GM18498 (cell line): Measurements from ENCODE around the gene MYO5A.
"Not testable (repeated sequence)": the region's sequence is repeated elsewhere in the genome, so short reads cannot be mapped to it uniquely, and the experiment has no call there.

ENCODE experiments used
- ATAC-seq: cut with Tn5 transposase; IDR thresholded peaks from one replicate; pipeline ENCODE4 v1.9.1; 2021; ENCODE audit warnings: mild to moderate bottlenecking, moderate library complexity; ENCODE audit not compliant: unreplicated experiment

MYO5A gene

DNA sequence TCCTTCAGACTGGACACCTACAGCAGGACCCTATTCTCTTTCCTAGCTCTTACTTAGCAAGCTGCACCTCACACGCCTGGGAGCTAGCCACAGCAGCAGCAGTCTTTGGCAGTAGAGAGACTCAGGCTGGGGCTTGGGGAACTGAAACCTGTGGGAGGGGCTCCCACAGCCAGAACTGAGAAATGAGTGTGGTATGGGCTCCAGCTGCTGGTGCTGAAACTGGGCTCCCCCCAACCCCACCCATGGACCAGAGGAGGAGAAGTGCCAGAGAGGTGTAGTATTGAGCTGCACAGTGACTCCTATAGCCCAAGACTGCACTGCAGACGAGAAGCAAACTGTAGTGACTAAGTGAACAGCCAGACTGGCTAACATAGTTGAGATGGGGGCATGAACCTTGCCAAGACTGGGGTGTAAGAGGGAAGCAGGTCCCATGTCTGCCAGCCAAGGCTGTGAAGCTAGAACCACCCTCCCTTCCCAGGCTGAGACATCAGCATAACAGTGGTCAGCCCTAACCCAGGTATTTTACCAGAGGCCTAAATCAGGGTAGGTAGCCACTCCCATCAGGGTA, 62.5 kb downstream of the MYO5A start:
- peak; percentile 94 for ATAC-seq

DNA sequence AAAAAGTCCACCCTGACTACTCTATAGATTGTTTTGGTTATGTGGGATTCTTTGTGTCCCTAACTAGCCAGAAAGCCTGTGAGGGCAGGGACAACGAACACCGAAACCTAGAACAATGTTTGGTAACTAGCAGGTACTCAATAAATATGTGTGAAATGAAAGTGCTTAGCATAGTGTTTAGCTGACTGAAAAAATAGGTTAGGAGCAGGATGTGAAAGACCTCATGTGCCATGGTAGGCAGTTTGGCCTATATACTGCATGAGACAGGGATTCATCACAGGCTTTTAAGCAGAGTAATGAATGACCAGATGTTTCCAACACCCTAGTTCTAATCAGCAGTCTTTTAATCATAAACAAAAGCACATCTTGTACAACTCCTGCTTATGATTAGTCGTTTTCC, 64.2 kb downstream of the MYO5A start:
- peak; percentile 66 for ATAC-seq

DNA sequence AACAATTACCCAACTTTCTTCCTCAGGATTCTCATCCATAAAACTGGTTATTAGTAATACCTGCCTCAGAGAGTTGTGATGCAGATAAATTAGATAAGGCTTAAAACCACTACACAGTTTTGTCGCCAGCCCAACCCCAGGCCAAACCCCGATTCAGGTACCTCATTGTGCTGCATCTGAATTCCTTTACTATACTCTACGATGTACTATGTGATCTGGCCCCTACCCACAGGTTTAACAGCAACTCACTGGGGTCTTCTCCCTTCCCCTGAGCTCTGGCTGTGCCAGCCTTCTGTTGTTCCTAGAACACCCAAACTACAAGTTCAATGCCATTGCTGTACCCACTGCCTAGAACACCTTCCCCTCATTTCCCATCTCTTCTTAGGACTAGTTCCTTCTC, 64.6 kb downstream of the MYO5A start:
- peak; percentile 1 for ATAC-seq

DNA sequence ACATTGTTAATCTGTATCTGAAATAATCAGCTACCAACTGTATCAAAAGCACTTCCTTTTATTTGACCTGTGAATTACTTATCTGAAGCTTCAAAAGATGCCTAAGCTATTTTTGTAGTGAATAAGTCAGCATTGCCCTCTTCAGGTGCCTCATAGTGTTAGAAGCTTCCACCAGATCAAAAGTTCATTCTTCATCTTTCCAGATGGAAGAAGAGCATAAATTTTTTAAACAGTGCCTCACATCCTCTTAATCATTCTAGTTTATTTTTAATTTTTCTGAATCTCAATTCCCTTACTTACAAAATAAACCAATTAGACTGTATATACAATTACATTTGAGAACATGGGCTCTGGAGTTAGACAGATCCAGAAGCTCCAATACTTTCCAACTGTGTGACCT, 65.0 kb downstream of the MYO5A start:
- no peak for ATAC-seq

DNA sequence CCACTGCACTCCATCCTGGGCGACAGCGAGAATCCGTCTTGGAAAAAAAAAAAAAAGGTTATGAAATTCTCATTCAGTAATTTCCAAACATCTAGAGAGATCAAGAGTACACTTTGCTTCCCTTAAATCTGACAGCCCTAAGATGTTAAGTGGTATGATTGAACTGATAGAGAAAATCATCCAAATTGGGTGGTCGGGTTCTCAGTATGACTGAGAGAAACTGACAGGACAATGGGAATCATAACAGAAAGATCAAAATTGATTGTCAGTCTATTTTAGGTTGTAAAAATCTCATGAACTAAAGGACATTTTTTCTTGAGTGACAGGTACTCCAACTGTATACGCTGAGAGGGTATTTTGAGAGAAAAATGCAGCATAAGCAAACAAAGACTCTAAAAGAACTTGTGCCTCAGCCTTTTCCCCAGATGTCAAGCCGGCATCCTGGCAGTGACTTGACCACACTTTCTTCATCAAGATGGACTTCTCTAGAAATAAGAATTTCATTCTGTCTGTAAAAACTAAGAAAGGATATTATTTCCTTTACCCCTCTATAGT, 65.8 kb downstream of the MYO5A start:
- no peak for ATAC-seq

DNA sequence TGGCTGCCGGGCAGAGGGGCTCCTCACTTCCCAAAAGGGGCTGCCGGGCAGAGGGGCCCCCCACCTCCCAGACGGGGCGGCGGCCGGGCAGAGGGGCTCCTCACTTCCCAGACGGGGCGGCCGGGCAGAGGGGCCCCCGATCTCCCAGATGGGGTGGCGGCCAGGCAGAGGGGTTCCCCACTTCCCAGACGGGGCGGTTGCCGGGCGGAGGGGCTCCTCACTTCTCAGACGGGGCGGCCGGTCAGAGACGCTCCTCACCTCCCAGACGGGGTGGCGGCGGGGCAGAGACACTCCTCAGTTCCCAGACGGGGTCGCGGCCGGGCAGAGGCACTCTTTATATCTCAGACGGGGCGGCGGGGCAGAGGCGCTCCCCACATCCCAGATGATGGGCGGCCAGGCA, 69.0 kb downstream of the MYO5A start:
- ATAC-seq, result not testable (repeated sequence)

DNA sequence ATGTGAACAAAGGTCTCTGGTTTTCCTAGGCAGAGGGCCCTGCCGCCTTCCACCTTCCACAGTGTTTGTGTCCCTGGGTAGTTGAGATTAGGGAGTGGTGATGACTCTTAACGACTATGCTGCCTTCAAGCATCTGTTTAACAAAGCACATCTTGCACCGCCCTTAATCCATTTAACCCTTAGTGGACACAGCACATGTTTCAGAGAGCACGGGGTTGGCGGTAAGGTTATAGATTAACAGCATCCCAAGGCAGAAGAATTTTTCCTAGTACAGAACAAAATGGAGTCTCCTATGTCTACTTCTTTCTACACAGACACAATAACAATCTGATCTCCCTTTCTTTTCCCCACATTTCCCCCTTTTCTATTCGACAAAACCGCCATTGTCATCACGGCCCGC, 69.4 kb downstream of the MYO5A start:
- ATAC-seq, result not testable (repeated sequence)

DNA sequence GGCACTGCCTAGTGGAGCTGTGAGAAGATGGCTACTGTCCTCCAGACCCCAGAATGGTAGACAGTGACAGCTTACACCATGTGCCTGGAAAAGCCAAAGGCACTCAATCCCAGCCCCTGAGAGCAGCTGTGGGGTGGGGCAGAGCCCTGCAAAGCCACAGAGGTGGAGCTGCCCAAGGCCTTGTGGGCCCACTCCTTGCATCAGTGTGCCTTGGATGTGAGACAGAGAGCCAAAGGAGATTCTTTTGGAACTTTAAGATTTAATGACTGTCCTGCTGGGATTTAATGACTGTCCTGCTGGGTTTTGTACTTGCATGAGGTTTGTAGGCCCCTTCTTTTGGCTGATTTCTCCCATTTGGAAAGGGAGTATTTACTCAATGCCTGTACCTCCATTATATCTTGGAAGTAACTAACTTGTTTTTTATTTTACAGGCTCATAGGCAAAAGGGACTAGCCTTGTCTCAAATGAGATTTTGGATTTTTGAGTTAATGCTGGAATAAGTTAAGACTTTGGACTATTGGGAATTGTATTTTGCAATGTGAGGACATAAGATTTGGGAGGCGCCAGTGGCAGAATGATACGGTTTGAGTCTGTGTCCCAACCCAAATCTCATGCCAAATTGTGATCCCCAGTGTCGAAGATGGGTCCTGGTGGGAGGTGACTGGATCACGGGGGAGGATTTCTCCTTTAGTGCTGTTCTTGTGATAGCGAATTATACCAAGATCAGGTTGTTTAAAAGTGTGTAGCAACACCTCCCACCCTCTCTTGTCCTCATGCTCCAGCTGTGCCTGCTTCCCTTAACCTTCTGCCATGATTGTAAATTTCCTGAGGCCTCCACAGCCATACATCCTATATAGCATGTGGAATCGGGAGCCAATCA, 80.4 kb downstream of the MYO5A start:
- no peak for ATAC-seq

DNA sequence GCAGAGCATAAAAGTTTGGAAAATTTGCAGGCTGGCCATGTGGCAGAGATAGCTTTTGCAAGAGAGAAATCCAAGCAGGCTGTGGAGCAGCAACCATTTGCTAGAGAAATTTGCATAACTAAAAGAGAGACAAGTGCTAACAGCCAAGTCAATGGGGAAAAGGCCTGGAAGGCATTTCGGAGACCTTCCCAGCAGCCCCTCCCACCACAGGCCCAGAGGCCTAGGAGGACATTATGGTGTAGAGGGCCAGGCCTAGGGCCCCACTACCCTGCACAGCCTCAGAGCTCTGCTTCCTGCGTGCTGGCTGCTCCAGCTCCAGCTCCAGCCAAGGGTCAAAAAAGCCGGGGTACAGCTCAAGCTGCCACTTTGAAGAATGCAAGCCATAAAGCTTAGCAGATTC, 82.7 kb downstream of the MYO5A start:
- no peak for ATAC-seq

DNA sequence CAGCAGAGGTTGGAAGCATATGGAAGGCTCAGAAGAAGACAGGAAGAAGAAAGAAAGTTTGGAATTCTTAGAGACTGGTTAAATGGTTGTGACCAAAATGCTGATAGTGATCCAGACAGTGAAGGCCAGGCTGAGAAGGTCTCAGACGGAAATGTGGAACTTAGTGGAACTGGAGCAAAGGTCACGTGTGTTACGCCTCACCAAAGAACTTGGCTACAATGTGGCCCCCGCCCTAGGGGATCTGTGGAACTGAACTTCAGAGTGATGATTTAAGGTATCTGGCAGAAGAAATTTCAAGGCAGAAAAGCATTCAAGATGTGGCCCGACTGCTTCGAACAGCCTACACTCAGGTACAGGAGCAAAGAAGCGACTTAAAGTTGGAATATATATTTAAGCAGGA, 83.1 kb downstream of the MYO5A start:
- no peak for ATAC-seq

DNA sequence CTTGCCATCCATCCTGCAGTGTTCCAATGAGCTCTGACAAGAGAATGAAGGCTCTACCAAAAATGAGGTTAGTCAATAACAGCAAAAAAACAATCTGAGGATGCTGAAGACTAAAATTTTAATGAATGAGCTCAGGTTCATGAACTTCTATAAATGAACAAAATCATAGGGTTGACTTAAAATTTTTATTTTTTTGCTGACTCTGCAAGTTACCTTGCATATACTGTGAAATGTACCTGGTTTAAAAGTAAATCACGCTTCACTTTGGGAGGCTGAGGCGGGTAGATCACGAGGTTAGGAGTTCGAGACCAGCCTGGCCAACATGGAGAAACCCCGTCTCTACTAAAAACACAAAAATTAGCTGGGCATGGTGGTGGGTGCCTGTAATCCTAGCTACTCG, 85.5 kb downstream of the MYO5A start:
- not testable (repeated sequence) for ATAC-seq

DNA sequence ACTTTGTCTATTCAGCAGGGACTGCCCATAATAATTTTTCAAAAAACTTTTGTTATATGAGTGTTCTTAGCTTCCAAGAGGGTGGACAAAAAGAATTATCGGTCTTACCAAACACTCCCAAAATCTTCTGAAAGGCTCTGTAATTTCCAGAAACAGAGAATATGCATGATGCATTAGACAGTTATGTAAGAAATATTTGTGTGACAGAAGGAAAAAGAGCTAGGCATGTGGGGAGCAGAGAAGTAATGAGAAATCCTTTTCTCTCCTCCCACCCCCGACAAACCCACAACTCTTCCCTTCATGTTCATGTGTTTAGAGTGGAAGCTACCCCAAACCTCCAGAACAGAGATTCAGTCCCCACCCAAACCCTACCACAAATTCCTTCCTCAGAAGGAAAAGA, 86.8 kb downstream of the MYO5A start:
- ATAC-seq, result no peak

DNA sequence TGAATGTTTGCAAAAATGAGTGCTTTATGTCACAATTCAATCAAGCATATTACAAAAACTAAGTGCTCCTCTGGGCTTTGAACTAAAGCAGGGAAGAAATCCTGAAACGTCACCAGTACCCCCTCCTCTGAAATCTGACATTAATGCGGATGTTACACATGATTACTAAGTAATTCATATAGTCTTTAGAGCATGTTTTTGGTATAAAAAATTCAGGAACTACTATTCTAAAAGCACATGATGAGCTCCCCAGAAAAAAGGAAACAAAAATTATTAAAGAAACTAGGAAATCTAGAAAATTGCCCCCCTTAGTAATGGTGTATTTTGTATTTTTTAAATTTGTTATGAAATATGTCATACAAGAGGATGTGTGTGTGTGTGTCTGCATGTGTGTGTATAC, 87.7 kb downstream of the MYO5A start:
- no peak for ATAC-seq

DNA sequence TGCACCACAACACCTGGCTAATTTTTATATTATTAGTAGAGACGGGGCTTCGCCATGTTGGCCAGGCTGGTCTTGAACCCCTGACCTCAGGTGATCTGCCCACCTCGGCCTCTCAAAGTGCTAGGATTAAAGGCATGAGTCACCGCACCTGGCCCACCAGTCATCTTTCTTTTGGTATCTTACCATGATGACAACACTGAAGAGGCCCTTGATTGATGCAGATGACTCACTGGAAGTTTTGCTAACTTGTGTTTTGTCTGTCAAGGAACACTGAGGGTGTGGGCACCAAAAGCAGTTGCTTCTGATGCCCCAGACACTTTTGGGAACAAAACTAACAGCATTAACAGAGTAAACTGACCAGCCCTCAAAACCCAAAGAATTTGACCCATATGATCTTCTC, 88.3 kb downstream of the MYO5A start:
- no peak for ATAC-seq

DNA sequence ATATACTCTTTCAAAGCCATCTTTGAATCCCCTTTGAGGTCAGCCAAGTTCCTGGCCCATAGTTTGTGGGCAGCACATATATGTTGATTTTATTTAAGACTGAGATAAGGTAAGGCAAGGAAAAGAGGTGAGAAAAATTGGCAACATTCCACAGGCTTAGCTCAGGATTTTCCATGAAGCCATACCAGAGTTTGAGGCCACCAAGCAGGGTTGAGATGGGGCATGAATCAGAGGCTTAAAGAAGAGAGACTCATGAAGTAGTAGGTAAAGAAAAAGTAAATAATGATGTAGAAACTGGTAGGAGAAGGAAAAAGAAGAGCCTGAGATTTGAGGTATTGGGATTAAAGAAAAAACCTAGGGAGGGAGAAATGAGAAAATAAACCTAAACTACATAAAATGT, 89.2 kb downstream of the MYO5A start:
- no peak for ATAC-seq

DNA sequence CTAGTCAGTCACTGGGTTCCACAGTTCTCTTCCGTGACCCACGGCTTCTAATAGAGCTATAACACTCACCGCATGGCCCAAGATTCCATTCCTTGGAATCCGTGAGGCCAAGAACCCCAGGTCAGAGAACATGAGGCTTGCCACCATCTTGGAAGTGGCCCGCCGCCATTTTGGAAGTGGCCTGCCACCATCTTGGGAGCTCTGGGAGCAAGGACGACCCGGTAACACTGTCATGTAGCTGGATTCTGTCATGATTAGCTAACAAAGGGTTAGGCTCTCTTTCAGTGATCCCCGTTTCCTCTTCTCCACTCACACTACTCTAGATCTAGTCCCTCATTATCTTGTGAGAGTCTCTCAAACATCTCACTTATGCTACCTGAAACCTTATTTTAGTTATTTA, 89.6 kb downstream of the MYO5A start:
- not testable (repeated sequence) for ATAC-seq

DNA sequence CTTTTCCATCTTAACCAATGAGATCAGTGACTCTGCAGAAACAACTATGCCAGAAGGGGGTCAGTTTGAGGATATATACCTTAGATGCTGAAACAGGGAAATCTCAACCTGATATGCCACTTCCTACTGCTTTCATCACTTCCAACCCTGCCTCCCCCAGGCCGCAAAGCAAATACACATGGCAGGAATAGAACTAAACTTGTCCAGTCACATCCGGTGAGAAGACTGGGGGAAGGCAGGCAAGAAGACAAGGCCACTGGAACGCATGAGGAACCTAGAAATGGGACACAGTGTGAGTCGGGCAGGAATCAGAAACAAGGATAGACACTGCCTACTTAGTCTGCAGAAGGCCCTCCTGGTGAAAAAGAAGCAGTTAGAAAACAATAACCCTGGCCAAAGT, 90.6 kb downstream of the MYO5A start:
- no peak for ATAC-seq

DNA sequence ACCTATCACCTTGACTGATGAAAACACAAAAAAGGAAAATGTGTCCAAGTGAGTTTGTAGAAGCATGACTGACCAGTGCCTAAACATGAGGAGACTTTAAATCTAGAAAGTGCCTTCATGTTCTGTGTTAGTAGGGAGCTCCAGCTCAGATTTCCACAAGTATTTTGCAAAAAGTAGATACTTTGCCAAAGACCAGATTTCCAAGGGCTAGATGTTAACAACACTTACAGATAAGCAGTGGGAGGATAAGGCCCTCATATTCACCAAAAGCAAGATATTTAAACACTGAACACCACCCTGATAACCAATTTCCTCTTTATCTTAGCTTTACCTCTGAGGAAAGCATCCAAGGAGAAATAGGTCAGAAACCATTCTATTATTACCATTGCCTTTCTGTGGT, 91.0 kb downstream of the MYO5A start:
- ATAC-seq, result no peak

DNA sequence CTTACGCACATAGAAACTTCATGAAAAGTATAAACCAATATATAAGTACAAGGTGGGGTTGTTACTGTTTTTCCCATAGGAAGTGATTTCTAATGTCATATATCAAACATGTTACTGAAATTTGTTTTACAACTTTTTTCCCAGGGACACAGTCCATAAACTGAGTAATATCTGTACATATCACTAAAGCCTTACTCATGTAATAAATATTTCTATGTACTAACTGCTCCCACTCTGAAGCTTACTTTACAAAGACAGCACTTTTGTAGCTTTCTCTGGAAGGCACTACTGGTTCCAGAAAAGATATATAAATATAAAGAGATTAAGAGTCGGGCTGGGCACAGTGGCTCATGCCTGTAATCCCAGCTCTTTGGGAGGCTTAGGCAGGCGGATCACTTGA, 91.7 kb downstream of the MYO5A start:
- no peak for ATAC-seq

DNA sequence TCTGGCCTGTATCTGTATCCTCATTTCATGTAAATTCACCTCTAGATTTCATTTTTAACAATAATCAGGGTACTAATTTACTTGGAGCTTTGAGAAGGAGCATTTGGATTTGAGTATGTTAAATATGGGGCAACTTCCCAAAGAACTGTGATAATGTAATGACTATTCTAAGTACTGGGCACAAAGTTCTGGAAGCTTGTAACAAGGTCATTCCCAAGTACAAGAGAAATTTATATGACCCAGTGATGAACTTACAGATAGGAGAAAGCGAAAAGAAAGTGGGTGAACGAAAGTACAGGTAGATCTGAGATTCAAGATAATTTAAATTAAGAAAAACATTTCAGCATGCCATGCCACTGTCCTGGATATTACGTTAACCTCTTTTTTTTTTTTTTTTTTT, 93.8 kb downstream of the MYO5A start:
- ATAC-seq, result no peak

DNA sequence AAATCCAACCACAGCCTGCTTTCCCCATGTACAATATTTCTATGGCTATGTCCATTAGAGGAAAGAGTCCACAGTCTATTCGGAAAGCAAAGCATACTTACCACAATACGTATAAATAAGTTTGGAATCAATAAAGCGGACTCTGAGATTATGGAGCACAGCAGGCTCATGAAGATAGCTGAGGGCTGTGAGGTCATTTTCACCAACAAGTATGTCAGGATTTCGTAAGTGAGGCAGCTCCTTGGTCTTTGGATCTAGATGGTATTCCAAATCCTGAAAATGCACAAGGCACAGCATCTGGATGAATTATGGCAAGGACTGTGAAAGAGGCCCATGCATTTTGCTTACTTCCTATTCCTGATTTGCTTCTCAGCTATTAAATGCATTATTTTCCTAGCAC, 100.4 kb downstream of the MYO5A start:
- no peak for ATAC-seq

DNA sequence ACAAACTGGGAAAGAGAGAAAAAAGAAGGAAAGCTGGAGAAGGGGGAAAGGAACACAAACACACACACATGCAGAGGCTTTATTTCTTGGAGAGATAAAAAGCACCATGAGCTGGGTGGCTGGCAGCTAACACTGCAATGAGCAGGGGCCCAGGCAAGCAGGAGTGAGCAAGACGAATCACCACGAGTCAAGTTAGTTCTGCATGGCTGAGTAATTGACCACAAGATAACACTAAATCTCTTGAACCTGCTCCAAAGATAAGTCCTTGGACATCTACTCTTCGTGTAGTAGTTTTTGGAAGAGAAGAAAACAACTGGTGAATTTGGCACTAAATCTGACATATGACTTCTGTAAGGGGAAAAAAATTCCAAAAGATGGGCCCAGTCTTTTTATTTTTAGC, 100.9 kb downstream of the MYO5A start:
- ATAC-seq, result no peak
